Activated CD4-positive, alpha-beta T cell treated with anti-CD3 and anti-CD28 coated beads for 24 hours (primary cell): ENCODE data around the gene PIGU.

Experiments
- DNase-seq, 2 donors: peaks; one replicate each; pipeline ENCODE4 v3.0.0-alpha.2; 2020; ENCODE audit warnings: low read depth in 2 of 2

Gene PIGU

GRCh38 chr20:34557936-34558319 is 119.0 kb downstream of the PIGU start:
- no peak for DNase-seq

- no peak for DNase-seq
These were observed 123.5 kb downstream of the PIGU start for GRCh38 chr20:34553366-34553867.

- DNase-seq: no peak
These were observed 124.3 kb downstream of the PIGU start for GRCh38 chr20:34552569-34552968.

DNA sequence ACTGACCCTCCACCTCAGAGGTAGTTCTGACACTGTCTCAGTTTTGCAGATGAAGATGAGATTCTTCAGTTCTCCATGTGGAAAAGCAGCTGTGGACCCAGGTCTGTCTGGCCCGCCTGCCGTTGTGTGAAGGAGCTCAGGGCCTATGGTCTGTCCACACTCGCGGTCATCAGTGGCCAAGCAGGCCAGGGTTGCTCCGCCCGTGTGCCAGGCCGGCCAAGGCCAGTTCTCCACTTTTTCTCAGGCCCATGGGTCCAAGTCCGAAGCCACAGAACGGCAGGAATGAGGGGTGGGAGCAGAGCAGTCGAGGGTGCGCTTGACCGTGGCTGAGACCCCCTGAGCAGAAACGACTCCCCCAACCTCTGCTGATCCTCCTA is 127.0 kb downstream of the PIGU start:
- no peak for DNase-seq

- DNase-seq: no peak
These were observed 127.5 kb downstream of the PIGU start for GRCh38 chr20:34549291-34549928.

DNA sequence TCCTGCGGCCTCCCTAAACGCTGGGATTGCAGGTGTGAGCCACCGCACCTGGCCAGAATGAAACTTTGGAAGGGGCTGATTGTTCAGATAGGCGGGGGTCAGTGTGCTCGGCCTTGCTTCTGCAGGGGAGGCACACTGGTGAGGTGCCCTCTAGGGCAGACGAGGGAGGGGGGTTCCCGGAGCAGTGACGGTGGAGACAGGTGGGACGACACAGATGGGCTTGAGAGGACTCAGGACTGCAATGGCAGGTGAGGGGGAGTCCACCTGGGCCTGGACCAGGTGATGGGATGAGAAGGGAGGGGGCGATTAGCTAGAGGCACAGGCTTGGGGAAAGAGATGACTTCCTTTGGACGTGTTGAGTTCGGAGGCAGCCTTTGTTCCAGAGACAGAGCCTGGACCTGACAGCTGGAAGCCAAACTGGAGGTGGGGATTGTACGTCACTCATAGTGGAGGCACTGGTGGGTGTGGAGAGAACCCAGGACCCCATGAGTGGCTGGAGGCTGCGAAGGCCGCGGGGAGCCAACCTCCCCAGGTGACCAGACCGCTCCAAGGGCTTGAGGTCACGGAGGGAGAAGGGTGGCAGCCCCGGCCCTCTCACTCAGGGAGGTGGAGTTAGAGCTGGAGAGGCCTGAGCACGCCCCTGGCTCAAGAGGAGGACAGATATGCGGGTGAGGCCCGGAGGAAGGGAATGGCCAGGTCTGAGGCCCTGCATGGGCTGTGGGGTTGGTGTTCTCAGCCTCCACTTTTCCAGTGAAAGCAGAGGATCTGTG is 128.9 kb downstream of the PIGU start:
- no peak for DNase-seq

DNA sequence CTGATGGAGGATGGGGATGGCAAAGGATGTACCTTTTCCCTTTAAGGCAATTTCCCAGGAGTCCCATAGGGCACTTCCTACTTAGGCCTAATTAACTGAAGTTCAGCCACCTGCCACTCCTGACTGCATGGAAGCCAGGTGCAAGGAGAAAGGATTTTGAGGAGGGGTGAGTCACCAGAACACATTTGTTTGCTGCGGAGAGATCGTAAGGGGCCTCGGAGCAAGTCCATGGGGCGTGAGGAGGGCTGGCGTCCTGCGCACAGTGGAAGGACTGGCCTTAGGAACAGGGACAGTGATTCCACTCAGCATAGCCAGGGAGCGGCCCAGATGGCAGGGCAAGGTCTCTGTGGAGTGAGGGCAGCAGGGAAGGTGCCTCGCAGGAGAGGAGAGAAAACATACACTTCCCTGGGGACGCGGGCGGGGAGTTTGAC is 130.1 kb downstream of the PIGU start:
- no peak for DNase-seq

DNA sequence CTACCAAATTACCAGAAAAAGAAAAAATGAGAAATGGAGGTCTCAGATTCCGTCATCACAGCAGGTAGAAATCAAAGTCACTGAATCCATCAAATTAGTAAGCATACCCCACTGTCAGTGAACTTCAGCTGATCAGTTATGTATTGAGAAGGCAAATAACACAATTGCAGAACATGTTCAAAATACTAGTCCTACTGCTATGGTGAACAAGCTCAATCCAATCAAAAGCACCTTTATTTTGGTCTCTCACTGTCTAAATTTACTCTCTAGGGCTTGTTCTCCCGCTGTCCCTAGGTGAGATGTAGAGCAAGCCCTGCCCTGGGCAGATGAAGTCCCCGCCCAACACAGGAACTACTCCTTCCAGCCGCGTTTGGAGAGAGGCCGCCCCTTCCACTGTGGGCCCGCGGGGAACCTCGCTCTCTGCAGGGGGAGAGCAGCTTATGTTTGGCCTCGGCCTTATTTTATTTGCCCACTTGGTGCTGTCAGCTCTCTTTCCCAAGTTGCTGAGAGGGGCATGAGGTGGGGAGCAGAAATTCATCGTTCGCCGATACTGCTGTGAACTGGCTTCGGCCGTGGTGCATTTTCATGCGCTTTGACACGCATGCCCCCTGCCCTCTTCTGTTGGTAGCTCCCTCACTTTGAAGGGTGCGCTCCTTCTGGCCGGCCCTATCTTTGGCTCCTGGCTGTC is 132.6 kb downstream of the PIGU start:
- no peak for DNase-seq

GRCh38 chr20:34543463-34544056 is 133.3 kb downstream of the PIGU start:
- no peak for DNase-seq

DNA sequence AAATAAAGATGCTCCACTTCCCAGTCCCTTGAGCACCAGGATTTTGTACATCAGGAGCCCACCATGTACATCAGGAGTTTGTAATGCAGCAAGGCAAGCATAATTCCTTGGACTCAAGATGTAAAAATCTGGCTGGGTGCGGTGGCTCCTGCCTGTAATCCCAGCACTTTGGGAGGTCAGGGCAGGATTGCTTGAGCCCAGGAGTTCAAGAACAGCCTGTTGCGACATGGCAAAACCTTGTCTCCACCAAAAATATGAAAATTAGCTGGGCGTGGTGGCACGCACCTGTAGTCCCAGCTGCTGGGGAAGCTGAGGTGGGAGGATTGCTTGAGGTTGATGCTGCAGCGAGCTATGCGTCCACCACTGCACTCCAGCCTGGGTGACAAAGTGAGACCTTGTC is 134.5 kb downstream of the PIGU start:
- no peak for DNase-seq

DNA sequence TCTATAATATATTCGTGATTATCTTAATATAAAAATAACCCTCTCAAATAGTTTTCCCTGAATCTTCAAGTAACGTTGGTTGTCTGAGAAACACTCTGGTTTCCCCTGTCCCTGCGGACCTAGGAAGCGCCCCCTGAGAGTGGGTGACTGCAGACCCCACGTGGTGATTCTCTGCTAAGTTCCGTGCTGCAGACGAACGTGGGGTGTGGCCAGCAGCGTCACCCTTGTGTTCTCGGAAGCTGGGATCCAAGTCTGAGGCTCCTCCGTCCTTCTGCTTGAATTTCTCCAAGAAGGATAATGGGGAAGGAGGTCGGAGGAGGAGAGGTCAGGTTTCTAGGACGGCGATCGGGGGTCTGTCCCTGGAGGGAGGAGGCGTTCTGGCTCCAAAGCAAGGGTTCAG is 135.0 kb downstream of the PIGU start:
- no peak for DNase-seq

DNA sequence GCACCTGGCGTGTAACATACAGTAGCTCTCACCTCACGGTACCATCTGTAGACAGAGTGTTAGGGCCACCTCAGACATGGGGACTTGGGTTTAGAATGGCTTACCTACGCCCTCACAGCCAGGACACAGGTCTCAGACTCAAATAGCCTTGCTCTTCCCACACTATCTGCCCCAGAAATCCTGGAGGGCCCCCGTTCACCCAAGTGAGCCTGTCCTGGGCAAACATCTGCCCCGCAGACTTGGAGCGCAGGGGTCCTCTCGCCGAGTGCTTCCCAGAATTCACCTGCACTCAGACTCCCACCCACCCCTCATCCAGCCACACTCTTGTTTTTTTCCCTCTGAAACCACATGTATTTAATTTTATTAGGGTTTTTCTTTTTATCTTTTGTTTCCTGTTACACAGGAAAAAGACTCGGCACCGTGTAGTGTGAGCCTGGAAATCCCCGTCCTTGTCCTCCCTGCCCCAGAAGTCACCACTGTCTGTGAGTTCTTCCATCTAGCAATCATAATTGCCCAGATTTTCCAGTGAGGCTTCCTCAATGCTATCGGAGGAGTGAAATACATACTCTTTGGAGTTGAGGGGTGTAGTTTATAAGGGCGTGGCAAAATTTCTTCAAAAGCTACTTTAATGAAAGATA is 135.5 kb downstream of the PIGU start:
- no peak for DNase-seq

DNA sequence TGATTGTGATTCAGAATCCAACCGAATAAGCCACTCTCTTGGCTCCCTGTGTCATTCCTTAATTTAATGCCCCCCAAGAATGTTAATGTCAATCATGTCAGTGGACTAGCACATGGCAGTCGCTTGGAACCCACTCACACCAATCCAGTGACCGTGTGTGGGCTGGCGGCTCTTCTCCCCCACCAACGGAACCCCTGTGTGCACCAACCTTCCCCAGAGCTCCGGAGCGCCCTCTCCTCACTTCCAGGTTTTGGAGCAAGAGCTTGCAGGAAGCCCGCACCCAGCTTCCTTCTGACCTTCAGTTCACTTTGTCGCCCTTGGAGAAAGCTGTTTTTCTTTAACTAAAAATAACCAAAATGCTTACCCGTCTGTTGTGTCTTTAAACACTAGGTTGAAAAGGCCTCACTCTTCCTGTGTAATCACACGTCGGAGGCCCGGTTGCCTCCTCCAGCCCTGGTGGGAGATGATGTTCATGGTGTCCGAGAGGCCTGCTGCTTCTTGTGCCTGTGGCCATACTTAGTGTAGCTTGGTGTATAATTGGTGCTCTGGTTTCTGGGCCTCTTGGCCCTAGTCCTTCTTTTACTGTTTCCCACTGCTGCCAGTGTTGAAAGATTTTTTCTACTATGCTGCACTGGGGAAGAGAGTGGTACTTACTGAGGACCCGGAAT is 136.2 kb downstream of the PIGU start:
- DNase-seq: no peak

- no peak for DNase-seq
These were observed 137.1 kb downstream of the PIGU start for GRCh38 chr20:34539756-34540155.

DNA sequence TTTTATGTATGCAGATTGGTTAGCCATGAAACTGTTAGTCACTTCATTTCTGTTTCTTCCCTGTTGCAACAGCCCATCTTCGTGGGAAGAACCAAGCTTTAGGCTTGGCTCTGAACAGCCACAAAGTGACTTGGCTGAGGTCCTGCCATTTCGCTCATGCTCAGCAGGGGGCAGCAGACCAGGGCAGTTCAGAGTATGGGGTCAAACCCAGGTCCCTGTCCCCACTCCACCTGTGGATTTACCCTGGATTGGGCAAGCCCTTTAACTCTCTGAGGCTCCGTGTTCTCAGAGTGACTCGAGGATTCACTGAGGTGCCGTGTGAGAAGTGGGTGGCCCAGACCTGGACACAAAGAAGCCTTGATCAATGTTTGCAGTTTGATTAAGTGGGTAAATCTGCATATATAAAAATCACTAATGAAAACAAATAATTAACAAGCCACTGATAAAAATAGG is 138.2 kb downstream of the PIGU start:
- DNase-seq: peak; percentile 23 to 50

- no peak for DNase-seq
These were observed 139.2 kb downstream of the PIGU start for GRCh38 chr20:34537651-34538050.

GRCh38 chr20:34536798-34537394 is 140.0 kb downstream of the PIGU start:
- peak; percentile 23 to 38 for DNase-seq

GRCh38 chr20:34535857-34536256 is 141.0 kb downstream of the PIGU start:
- no peak for DNase-seq

GRCh38 chr20:34535301-34535840 is 141.5 kb downstream of the PIGU start:
- DNase-seq: no peak

DNA sequence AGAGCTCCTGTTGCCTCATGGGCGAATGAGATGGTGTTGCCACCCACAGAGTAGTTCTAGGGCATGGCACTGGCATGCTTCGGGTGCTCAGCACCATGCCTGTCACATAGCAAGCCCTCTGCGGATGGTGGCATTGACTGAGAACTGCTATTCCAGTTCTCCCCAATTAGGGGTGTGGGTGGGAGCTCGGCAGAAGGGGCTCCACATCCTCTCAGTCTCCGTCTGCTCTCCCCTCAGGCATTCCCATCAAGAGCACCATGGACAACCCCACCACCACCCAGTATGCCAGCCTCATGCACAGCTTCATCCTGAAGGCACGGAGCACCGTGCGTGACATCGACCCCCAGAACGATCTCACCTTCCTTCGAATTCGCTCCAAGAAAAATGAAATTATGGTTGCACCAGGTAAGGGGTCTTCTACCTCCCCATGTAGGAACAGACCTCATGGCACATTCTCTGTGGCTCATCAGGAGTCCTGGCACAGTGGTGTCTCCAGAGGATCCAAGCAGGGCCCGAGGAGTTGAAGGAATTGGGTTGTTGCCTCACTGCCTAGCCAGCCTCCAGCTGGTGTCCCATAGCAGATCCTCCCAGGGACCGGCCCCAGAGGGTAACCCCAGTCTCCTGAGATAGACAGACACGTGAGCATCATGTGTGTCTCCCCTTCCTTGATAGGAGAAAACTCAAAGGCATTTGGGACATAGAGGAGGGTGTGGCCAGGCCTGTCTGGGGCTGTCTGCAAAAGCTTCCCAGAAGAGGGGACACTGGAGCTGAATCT is 142.3 kb downstream of the PIGU start:
- DNase-seq: no peak
